ENCODE results near the gene LGR6.

- TF ChIP-seq CTCF (IDR thresholded peaks at IDR 0.05; ENCODE audit: low read length) (no peak), EZH2 (IDR thresholded peaks at IDR 0.05; ENCODE audit: borderline replicate concordance, low read length) (no peak)
Measured at GRCh38 chr1:202286622-202287097, 93.1 kb downstream of the LGR6 start.

Data from OCI-LY1 (cell line).